HG03565 (cell line): ENCODE data around the gene PRMT7.

Experiments used
- ATAC-seq: cut with Tn5 transposase; IDR thresholded peaks from one replicate; pipeline ENCODE4 v1.9.1; 2021; ENCODE audit warnings: mild to moderate bottlenecking, moderate library complexity; ENCODE audit not compliant: unreplicated experiment

The PRMT7 gene

GRCh38 chr16:68300734-68301459, 9.9 kb upstream of the PRMT7 start:
- ATAC-seq = no peak

GRCh38 chr16:68306633-68307032, 4.2 kb upstream of the PRMT7 start:
- ATAC-seq = no peak

GRCh38 chr16:68309799-68310198, 1.0 kb upstream of the PRMT7 start:
- no peak for ATAC-seq

- no peak for ATAC-seq
Observed at GRCh38 chr16:68310437-68310773, 414 bp upstream of the PRMT7 start.

- ATAC-seq = no peak
Observed at GRCh38 chr16:68313116-68313515, 2.3 kb downstream of the PRMT7 start.

GRCh38 chr16:68319185-68319908, 8.5 kb downstream of the PRMT7 start:
- ATAC-seq = peak; percentile 51

GRCh38 chr16:68324336-68324735, 13.5 kb downstream of the PRMT7 start:
- ATAC-seq = no peak

GRCh38 chr16:68324780-68325357, 14.1 kb downstream of the PRMT7 start:
- no peak for ATAC-seq

- peak; percentile 52 for ATAC-seq
Observed at GRCh38 chr16:68328151-68328859, 17.5 kb downstream of the PRMT7 start.

GRCh38 chr16:68328860-68329390, 18.1 kb downstream of the PRMT7 start:
- no peak for ATAC-seq

- no peak for ATAC-seq
Observed at GRCh38 chr16:68331879-68332410, 21.1 kb downstream of the PRMT7 start.

GRCh38 chr16:68332411-68333121, 21.7 kb downstream of the PRMT7 start:
- no peak for ATAC-seq

- ATAC-seq = no peak
Observed at GRCh38 chr16:68335175-68335574, 24.4 kb downstream of the PRMT7 start.

- ATAC-seq = no peak
Observed at GRCh38 chr16:68338326-68339119, 27.7 kb downstream of the PRMT7 start.

GRCh38 chr16:68339214-68339613, 28.4 kb downstream of the PRMT7 start:
- ATAC-seq = no peak

- ATAC-seq = no peak
Observed at GRCh38 chr16:68342620-68343019, 31.8 kb downstream of the PRMT7 start.

GRCh38 chr16:68343137-68343536, 32.3 kb downstream of the PRMT7 start:
- no peak for ATAC-seq

GRCh38 chr16:68344252-68344651, 33.4 kb downstream of the PRMT7 start:
- no peak for ATAC-seq

GRCh38 chr16:68345351-68345810, 34.6 kb downstream of the PRMT7 start:
- no peak for ATAC-seq
